Trophoblast cell (in vitro differentiated cells and primary cell): ENCODE data around the gene XG.
A peak's percentile ranks its signal among the peaks of the same experiment; 100 is the strongest.
"Not testable (repeated sequence)": the region's sequence is repeated elsewhere in the genome, so short reads cannot be mapped to it uniquely, and the experiment has no call there.

Experiments used
- DNase-seq, 2 donors: peaks; one replicate each; pipeline ENCODE4 v3.0.0-alpha.2; 2016
- H2AFZ ChIP-seq: 2 replicates; pipeline ENCODE4 v1.6.1; 2013; ENCODE audit warnings: low read length, moderate library complexity, mild to moderate bottlenecking; ENCODE audit not compliant: insufficient read depth, poor library complexity
- H2AK5ac ChIP-seq: 2 replicates; pipeline ENCODE4 v1.6.1; 2013; ENCODE audit warnings: mild to moderate bottlenecking, low read length
- H2BK120ac ChIP-seq: 2 replicates; pipeline ENCODE4 v1.6.1; 2013; ENCODE audit warnings: low read length, mild to moderate bottlenecking, moderate library complexity; ENCODE audit not compliant: insufficient read depth, poor library complexity
- H2BK12ac ChIP-seq: 2 replicates; pipeline ENCODE4 v1.6.1; 2013; ENCODE audit warnings: mild to moderate bottlenecking, low read length, moderate library complexity
- H2BK5ac ChIP-seq: 2 replicates; pipeline ENCODE4 v1.6.1; 2013; ENCODE audit warnings: low read length, low read depth, moderate library complexity, mild to moderate bottlenecking; ENCODE audit not compliant: poor library complexity
- H3K14ac ChIP-seq: 2 replicates; pipeline ENCODE4 v1.6.1; 2013; ENCODE audit warnings: mild to moderate bottlenecking, low read length
- H3K18ac ChIP-seq: 2 replicates; pipeline ENCODE4 v1.6.1; 2013; ENCODE audit warnings: mild to moderate bottlenecking, low read length
- H3K23ac ChIP-seq: 2 replicates; pipeline ENCODE4 v1.6.1; 2013; ENCODE audit warnings: low read length
- H3K27ac ChIP-seq: 2 replicates; pipeline ENCODE4 v1.5.1; 2013; ENCODE audit warnings: low read depth, mild to moderate bottlenecking, inconsistent platforms, low read length, moderate library complexity
- H3K27me3 ChIP-seq: 2 replicates; pipeline ENCODE4 v1.6.1; 2013; ENCODE audit warnings: inconsistent platforms, mild to moderate bottlenecking, low read length, moderate library complexity; ENCODE audit not compliant: insufficient read depth
- H3K36me3 ChIP-seq, 2 experiments: 1 replicate in 1 of 2; 2 replicates in 1 of 2; pipeline ENCODE4 v1.6.1; 2013; ENCODE audit warnings: low read length in 2 of 2, mild to moderate bottlenecking in 2 of 2, moderate library complexity in 1 of 2; ENCODE audit not compliant: insufficient read depth in 2 of 2, control insufficient read depth in 1 of 2
- H3K4ac ChIP-seq: 2 replicates; pipeline ENCODE4 v1.6.1; 2013; ENCODE audit warnings: low read depth, mild to moderate bottlenecking, low read length, moderate library complexity
- H3K4me1 ChIP-seq, 2 experiments: 1 replicate in 1 of 2; 2 replicates in 1 of 2; pipeline ENCODE4 v1.6.1; 2013; ENCODE audit warnings: low read length in 2 of 2, mild to moderate bottlenecking in 2 of 2, moderate library complexity in 1 of 2; ENCODE audit not compliant: insufficient read depth in 2 of 2, control insufficient read depth in 1 of 2
- H3K4me2 ChIP-seq: 2 replicates; pipeline ENCODE4 v1.6.1; 2013; ENCODE audit warnings: inconsistent platforms, mild to moderate bottlenecking, low read length, moderate library complexity
- H3K4me3 ChIP-seq: 2 replicates; pipeline ENCODE4 v1.5.1; 2013; ENCODE audit warnings: mild to moderate bottlenecking, low read depth, low read length, inconsistent platforms
- H3K79me1 ChIP-seq: one replicate; pipeline ENCODE4 v1.6.1; 2013; ENCODE audit warnings: low read length
- H3K79me2 ChIP-seq: 2 replicates; pipeline ENCODE4 v1.6.1; 2013; ENCODE audit warnings: low read length, mild to moderate bottlenecking; ENCODE audit not compliant: control insufficient read depth, insufficient read depth, poor library complexity
- H3K9ac ChIP-seq: 2 replicates; pipeline ENCODE4 v1.6.1; 2013; ENCODE audit warnings: mild to moderate bottlenecking, low read length
- H3K9me3 ChIP-seq: 2 replicates; pipeline ENCODE4 v1.6.1; 2013; ENCODE audit warnings: low read depth, mild to moderate bottlenecking, control low read depth, inconsistent platforms, low read length; ENCODE audit not compliant: insufficient read depth
- H4K12ac ChIP-seq: 2 replicates; pipeline ENCODE4 v1.6.1; 2013; ENCODE audit warnings: low read depth, mild to moderate bottlenecking, low read length, moderate library complexity
- H4K8ac ChIP-seq: 2 replicates; pipeline ENCODE4 v1.6.1; 2013; ENCODE audit warnings: low read depth, mild to moderate bottlenecking, low read length, moderate library complexity
- H4K91ac ChIP-seq: one replicate; pipeline ENCODE4 v1.6.1; 2013; ENCODE audit warnings: low read depth, mild to moderate bottlenecking, low read length, moderate library complexity
- WGBS: extraction: QIAGEN DNeasy Blood & Tissue Kit; methylation state at CpG from one replicate; pipeline ENCODE4 v1.1.7; 2013; ENCODE audit warnings: missing lambda C conversion rate; ENCODE audit not compliant: insufficient read length, insufficient coverage; ENCODE audit errors: extremely low coverage; 5-methylcytosine and 5-hydroxymethylcytosine counted together

XG gene

DNA sequence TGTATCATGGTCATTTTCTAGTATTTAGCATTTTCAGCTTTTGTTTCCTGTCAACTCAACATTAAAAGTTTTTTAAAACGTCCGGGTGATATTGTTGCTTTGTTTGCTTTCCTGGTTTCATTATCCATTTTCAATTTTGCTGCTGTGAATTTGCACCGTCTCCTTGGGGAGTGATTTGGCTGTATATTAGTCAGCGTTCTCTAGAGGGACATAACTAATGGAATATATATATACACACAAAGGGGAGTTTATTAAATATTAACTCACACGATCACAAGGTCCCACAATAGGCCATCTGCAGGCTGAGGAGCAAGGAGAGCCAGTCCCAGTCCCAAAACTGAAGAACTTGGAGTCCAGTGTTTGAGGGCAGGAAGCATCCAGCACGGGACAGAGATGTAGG, 5.6 kb upstream of the XG start:
- WGBS, result no CpG with 5 or more reads among the region's 6 CpGs
- H4K12ac ChIP-seq, H3K79me2 ChIP-seq, DNase-seq, H4K8ac ChIP-seq, H2BK12ac ChIP-seq, H2BK120ac ChIP-seq, H3K4me3 ChIP-seq, H3K79me1 ChIP-seq, H3K9ac ChIP-seq, H3K4ac ChIP-seq, H3K4me1 ChIP-seq, H4K91ac ChIP-seq, H3K27me3 ChIP-seq, H3K14ac ChIP-seq, H2AFZ ChIP-seq, H3K18ac ChIP-seq, H2AK5ac ChIP-seq, H3K4me2 ChIP-seq, H3K9me3 ChIP-seq, H3K36me3 ChIP-seq, H3K27ac ChIP-seq, H2BK5ac ChIP-seq, H3K23ac ChIP-seq: not testable (repeated sequence)

DNA sequence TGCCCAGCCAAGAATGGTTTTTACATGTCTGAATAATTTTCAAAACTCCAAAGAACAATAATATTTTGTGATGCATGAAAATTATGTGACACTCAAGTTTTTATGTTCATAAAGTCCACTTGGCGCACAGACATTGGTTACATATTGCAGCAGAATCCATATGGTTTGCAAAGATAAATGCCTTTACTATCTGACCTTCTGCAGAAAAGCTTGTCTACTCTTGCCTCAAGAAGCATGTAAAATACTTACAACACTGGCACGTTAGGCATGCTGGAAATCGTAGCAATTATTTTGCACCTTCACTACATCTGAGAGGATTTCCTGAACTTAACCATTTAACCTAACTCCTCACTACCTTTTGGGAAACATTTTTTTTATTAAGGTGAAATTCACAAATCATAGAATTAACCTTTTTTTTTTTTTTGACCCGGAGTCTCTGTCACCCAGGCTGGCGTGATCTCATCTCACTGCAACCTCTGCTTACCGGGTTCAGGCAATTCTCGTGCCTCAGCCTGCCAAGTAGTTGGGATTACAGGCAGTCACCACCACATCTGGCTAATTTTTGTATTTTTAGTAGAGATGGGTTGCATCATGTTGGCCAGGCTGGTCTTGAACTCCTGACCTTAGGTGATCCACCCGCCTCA, 3.5 kb upstream of the XG start:
- Histone ChIP-seq H3K9me3 (no peaks in the 10 kb centered on the region), H3K27ac (no peak overlapping the region), H2AFZ (no peak overlapping the region), H2BK12ac (no peak overlapping the region), H3K23ac (no peak overlapping the region), H4K91ac (no peak overlapping the region), H2BK5ac (no peak overlapping the region), H3K4me2 (no peak overlapping the region), H3K4me3 (no peak overlapping the region), H2AK5ac (no peak overlapping the region), H2BK120ac (no peak overlapping the region), H3K36me3 (peaks cover 0 to 2% of the 10 kb centered on the region in 2 experiments), H4K12ac (no peak overlapping the region), H3K9ac (no peak overlapping the region), H3K18ac (no peak overlapping the region), H4K8ac (no peak overlapping the region), H3K4ac (no peak overlapping the region), H3K14ac (no peak overlapping the region), H3K79me2 (no peaks in the 10 kb centered on the region), H3K27me3 (no peaks in the 10 kb centered on the region), H3K4me1 (peaks cover 0 to 9% of the 10 kb centered on the region in 2 experiments), H3K79me1 (no peaks in the 10 kb centered on the region)
- peak; percentile 31 to 63 for DNase-seq
- WGBS, result no CpG with 5 or more reads among the region's 8 CpGs

DNA sequence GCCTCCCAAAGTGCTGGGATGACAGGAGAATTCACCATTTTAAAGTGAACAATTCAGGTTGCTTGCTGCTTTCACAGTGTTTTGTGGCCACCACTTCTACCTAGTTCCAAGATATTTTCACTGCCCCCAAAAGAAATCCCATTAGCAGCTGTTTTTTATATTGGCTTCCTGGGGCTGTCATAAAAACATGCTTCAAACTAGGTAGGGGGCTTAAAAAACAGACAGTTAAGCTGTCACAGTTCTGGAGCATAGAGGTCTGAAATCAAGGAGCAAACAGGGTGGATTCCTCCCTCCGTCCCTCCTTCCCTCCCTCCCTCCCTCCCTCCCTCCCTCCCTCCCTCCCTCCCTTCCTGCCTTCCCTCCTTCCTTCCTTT, 3.0 kb upstream of the XG start:
- no CpG with 5 or more reads among the region's 1 CpG for WGBS
- Histone ChIP-seq H3K4ac (no peak overlapping the region), H2AK5ac (no peak overlapping the region), H2BK5ac (no peak overlapping the region), H2BK12ac (no peak overlapping the region), H3K4me2 (no peak overlapping the region), H3K9ac (no peak overlapping the region), H3K27me3 (no peaks in the 10 kb centered on the region), H3K23ac (no peak overlapping the region), H2AFZ (no peak overlapping the region), H3K18ac (no peak overlapping the region), H3K27ac (no peak overlapping the region), H3K79me2 (no peaks in the 10 kb centered on the region), H3K79me1 (no peaks in the 10 kb centered on the region), H4K8ac (no peak overlapping the region), H2BK120ac (no peak overlapping the region), H4K12ac (no peak overlapping the region), H4K91ac (no peak overlapping the region), H3K14ac (no peak overlapping the region), H3K36me3 (no peaks in the 10 kb centered on the region), H3K4me3 (no peak overlapping the region), H3K4me1 (peaks cover 0 to 9% of the 10 kb centered on the region in 2 experiments), H3K9me3 (no peaks in the 10 kb centered on the region)
- no peak for DNase-seq

DNA sequence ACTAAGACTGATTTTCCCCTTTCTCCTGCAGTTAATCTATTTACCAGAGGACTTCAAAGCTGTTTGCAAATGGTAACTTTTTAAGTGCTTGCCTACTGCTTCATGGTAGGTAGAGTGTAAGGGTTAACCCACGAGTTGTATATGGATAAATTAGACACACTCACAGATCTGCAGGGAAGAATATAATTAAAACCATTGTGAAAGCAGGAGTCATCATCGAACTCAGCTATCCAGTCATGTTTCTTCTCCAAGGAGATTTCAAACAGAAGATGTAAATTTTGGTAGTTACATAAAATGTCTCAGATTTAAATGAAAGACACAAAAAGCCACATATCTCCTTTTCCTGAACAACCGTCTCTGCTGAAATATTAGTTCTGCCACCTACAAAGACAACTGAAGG, 549 bp upstream of the XG start:
- Histone ChIP-seq H2BK12ac (no peak overlapping the region), H3K14ac (no peak overlapping the region), H2BK120ac (no peak overlapping the region), H4K91ac (no peak overlapping the region), H2BK5ac (no peak overlapping the region), H3K4ac (no peak overlapping the region), H4K8ac (no peak overlapping the region), H3K4me1 (peaks cover 0 to 9% of the 10 kb centered on the region in 2 experiments), H3K4me3 (no peak overlapping the region), H3K18ac (no peak overlapping the region), H3K27me3 (no peaks in the 10 kb centered on the region), H3K9me3 (no peaks in the 10 kb centered on the region), H3K79me1 (no peaks in the 10 kb centered on the region), H2AK5ac (no peak overlapping the region), H3K4me2 (no peak overlapping the region), H4K12ac (no peak overlapping the region), H3K79me2 (no peaks in the 10 kb centered on the region), H3K23ac (no peak overlapping the region), H3K27ac (no peak overlapping the region), H3K36me3 (no peaks in the 10 kb centered on the region), H2AFZ (no peak overlapping the region), H3K9ac (no peak overlapping the region)
- DNase-seq, result no peak
- WGBS, result no CpG with 5 or more reads among the region's 3 CpGs
